NCI-H748 (cell line): Measurements from ENCODE around the gene HSD3B2.
"Not testable (repeated sequence)": the region's sequence is repeated elsewhere in the genome, so short reads cannot be mapped to it uniquely, and the experiment has no call there.

Experiments used
- DNase-seq: peaks from one replicate; lab custom pipeline; 2025; ENCODE audit not compliant: unreplicated experiment; lab: John Stamatoyannopoulos, UW

HSD3B2 gene

DNA sequence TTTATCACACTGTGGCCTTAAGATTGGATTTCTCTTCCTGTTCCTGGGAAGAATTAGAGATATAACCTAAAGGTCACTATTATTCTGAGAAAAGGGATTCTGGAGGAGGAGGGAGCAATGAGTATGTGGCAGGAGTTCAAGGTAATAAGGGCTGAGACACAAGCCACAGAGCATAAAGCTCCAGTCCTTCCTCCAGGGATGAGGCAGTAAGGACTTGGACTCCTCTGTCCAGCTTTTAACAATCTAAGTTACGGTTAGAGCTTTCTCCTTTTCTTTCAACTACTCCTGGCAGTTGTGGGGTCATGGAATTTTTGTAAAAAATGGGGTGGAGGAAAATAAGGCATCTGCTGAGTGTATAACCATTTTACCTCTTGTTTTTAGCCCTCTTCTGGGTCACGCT lies at the start of gene HSD3B2:
Gene HSD3B2 (plus strand): TSS at position 201 of the 400 bp plus-strand sequence. CDS start 270 bp downstream, outside the sequence.
- DNase-seq, result no peak

DNA sequence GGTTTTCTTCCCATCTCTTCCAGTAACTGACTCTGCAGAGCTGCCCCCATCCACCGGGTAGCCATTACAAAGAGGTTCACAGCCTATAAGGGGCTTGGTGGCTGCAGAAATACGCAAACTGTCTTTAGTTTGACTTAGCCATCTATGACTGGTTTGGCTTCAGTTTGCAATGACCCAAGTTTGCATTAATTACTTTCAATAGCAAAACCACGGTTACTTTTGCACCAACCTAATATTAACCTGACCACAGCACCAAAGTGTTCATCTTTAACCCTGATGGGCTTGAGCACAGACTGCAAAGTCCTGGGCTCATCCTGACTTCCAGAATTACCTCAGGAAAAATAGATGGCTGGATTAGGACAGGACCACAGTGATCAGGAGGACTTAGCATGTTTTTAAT lies 48.5 kb upstream of the HSD3B2 start:
- no peak for DNase-seq

DNA sequence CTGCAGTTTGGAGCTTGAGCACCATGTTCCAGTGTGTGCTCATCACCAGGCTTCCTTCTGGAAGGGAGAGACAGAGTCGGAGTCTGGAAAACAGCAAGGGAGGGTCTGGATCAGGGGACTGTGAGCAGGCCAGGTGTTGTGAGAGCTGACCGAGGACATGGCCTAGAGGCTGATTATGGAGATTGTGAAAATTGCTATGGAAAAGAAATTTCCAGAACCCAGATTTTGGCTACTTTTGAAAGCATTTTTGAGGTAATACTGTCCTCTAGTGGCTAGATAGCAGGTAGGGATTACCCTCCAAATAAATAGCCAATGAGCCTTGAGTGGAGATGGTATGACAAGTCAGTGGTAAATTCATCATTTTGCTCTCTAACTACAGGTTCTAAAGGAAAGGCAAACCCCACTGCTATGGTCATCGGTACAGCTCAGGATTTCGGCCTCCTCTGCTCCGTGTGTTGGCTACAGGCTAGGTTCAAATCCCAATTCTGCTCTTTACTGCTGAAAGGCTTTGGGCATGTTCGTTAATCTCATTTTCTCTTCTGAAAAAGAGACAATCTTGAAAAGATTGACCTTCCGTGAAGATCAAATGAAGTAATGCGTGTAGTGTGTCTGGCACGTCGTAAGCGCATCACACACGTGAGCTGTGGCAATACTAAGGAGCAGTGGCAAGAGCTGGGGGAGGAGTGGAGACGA lies 47.4 kb upstream of the HSD3B2 start:
- peak; percentile 30 for DNase-seq

DNA sequence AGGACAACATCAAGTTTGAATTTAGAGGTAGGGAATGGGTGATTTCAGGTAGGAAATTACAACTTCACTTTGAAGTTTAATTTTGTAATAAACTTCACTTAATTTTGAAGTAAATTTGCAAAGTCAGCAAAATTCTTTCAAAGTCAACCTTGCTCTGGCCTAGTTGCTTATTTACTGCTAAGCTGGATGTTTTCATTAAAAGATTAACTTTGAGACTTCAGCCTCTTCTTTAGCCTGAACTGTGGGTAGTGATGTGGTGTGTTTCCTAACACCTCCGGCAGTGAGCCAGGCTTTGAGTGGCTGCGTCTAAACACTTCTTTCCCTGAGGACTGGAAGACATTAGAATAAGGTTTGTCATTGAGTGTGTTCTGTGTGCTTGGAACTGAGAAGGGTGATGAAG lies 46.4 kb upstream of the HSD3B2 start, which contains the start of gene HAO2:
Gene HAO2 (plus strand): TSS at position 232 of the 400 bp plus-strand sequence. CDS start 12,301 bp downstream, outside the sequence.
- no peak for DNase-seq

DNA sequence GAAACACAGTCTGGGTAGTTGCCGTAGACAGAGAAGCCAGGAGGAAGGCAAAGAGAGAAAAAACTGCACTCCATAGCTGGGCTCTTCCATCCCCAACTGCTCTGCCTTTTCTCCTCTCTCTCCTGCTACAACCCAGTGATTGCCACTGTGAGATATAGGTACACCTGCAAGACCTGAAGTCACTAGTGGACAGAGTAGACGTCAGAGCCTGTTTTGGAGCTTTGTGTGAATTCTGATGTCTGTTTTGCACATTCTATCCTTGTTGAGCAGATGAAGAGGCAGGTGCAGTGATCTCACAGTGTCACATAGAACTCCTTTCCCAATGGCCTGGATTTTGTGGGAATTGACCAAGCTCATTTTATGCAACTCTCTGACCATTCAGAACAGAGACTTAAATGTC lies 44.2 kb upstream of the HSD3B2 start:
- no peak for DNase-seq

DNA sequence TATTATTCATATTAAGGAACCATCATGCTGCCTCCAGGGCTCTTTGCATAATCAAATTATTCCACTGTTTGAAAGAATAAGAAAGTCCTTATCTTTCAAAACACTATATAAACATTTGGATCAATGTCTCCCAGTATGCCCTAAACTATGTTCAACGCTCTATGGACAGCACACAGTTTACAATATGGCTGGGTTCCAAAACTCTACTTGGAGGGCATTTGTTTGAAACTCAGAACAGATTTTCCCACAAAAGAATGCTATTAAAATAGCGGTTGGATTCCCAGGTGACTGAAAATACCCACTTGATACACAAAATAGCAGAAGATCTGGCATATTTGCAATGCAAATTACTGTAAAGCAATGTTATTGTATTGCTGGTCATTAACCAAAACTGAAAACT lies 43.1 kb upstream of the HSD3B2 start:
- peak; percentile 17 for DNase-seq

DNA sequence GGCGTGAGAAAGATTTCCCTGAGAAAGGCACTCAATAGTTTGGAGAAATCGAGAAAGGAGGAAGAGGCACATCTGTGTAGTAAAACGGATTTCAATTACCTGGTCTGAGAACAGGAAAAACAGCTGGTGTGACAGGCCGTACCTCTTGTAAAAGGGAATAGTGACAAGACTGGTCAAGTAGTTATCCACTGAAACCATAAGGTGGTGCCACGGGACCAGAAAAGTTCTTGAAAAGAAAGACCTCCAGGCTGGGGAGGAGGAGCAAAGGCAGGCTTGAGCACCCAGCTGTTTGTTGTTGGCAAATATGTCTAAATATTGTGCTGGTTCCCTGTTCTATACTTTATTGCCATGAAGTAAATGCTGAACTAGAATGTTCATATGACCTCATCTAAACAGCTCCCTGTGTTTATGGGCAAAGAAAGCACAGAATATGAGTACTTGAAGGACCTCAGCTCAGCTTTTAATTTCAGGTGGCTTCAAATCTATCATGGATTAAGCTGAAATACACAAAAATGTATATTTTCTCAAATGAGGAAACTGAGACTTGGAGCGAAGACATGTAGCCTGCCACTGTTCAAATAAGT lies 42.4 kb upstream of the HSD3B2 start:
- DNase-seq, result peak; percentile 55

DNA sequence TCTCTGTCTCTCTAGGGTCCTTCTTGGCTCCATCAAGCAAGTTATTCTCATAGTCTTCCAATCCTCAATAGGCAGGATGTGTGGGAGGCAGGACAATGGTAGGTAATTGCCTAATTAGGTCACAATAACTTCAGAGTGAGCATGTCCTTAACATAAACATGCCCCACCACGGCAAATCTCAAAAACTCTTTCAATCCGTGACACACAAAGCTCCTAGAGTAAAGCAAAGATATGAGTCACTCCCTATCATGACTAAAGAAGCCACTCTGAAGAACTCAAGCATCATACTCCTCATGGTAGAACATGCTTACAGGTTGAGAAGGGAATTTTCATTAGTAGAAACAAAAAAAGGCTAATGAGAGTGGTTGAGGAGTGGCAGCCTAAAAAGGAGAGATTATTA lies 41.5 kb upstream of the HSD3B2 start:
- no peak for DNase-seq

DNA sequence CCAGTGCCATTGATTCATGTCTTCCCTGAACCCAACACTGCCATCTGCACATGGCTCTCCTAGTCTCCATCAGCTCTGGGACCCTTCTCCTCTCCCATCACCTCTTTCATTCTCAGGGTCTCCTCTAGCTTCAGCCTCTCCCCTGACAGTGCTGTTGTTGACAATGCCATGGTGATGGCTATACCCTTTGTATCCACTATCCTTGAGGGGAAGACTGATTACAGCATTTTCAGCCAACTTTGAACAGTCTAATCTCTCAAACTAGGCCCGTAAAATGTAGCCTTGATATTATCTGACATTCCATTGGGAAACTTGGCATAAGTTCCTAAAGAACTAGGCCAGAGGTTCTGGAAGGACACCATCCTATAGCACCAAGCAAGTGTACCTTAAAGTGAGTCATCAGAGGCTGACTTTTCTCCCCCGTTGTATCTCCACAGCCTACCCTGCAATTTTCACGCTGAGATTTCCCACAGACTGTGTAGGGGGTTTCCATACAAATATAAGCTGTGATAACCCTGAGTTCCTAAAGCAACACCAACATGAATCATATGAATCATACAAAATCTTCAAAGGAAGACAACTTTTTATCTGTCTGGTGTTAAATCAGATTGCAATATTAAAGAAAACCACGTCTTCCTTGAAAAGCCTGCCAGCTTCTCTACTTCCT lies 40.6 kb upstream of the HSD3B2 start:
- no peak for DNase-seq

DNA sequence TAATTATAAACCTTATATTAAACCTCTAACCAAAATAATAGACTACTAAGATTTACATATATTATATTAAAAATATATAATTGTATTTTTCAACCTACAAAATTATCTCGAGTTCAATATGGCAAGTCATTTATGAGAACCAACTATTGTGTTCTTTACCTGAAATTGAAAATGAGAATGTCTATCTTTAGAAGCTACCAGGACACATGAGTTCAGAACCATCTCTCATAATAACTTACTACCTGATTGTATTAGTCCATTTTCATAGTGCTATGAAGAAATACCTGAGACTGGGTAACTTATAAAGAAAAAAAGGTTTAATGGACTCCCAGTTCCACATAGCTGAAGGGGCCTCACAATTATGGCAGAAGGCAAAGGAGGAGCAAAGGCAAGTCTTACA lies 39.6 kb upstream of the HSD3B2 start:
- no peak for DNase-seq

DNA sequence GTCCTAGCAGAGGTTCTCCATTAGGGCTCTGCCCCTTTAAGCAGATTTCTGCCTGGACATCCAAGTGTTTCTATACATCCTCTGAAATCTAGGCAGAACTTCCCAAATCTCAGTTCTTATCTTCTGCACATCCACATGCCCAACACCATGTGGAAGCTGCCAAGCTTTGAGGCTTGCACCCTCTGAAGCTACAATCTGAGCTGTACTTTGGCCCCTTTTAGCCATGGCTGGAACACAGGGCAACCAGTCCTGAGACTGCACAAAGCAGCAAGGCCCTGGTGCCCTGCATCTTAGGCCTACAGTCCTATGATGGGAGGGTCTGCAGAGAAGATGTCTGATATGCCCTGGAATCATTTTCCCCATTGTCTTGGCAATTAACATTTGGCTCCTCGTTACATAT lies 38.4 kb upstream of the HSD3B2 start:
- no peak for DNase-seq

DNA sequence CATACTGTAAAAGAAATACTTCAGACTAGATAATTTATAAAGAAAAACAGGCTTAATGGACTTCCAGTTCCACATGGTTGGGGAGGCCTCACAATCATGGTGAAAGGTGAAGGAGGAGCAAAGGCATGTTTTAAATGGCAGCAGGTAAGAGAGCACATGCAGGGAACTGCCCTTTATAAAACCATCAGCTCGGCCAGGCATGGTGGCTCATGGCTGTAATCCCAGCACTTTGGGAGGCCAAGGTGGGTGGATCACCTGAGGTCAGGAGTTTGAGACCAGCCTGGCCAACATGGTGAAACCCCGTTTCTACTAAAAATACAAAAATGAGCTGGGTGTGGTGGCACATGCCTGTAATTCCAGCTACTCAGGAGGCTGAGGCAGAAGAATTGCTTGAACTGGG lies 37.4 kb upstream of the HSD3B2 start:
- DNase-seq, result not testable (repeated sequence)

DNA sequence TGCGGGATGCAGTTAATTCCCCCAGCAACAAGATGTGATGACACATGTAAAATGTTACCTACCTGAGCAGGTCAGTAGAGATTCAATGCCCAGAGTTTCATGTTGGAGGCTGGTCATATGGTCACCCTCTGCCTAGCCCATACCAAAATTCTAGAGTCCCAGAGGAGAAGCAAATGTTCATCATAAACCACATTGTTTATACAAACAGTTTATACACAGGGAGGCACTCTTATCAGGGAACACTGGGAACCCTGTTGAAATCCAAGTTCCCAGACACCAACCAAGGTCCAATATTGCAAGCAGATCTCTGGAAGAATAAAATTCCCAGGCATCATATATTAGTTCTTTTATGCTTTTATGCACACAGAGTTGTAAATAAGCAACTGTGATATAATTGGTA lies 35.8 kb upstream of the HSD3B2 start:
- no peak for DNase-seq

DNA sequence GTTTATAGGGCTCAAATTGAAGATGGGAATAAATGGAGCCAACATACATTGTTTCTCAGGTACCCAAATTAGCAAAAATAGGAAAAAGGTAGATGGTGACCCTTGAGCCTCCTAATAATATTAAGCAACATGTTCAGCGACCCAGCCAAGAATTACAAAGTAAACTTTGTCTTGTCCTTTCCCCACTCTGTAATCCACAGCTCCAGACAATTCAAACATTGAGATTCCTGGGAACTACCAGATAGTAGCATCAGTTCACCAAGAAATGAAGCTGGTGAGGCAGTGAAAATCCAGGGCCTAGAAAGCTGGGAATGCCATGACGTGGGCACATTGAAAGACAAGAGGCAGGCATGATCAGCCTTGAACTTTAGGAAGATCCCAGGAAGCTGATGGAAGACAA lies 34.6 kb upstream of the HSD3B2 start:
- no peak for DNase-seq

DNA sequence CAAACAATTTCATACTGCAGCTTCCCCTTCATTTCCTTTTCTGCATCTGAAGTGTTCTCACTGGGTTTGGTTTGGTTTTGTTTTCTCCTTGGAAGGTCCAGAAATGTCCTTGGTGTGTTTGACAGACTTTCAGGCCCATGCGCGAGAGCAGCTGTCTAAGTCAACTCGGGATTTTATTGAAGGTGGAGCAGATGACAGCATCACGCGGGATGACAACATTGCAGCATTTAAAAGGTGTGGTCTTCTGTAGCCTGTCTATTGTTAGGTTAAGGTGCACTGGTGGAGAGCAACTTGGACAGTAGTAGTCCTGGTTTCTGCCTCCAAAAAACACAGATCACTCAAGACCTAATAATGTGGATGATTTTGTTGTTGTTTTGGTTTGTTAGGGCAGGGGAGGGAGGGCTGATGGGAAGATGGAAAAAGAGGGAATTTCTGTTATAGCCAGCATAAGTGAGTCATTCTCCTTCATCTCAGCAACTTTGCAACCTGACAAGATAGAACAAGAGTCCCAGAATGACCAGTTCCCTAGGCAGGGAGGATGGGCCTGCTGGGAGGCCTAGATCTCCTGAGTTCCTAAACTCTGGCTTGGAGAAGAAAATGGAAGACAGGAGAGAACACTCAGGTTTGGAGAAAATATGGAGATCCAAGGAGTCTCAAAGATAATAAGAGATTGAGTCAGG lies 33.8 kb upstream of the HSD3B2 start:
- no peak for DNase-seq

DNA sequence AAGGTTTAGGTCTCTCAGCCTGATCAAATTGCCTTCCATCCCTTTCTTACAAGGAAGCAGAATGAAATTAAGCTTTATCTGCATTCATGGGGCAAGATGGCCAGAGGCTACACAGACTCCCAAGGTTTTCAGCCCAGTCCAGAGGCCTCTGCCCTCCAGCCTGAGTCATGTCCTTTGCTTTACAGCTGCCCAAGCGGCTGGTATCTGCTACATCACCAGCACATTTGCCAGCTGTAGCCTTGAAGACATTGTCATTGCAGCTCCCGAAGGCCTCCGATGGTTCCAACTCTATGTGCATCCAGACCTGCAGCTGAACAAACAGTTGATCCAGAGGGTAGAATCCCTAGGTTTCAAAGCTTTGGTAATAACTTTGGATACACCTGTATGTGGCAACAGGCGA lies 30.4 kb upstream of the HSD3B2 start:
- peak; percentile 32 for DNase-seq

DNA sequence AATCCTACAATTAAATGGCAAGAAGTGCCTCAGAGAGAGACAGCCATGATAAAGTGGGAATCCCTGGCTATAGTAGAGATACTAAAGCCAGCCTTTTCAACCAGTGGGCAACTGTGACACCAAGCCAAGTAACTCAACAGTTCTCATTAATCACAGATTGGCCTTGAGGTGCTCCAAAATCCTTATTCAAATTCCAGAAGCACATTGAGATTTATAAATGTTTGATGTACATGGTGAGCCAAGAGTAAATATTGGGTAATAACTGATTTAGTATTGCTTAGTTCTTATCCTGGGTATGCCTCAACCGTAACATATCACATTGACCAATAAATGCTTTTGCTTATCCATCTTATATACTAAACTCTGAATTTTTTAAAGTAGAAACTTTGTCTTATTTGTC lies 29.3 kb upstream of the HSD3B2 start:
- no peak for DNase-seq

DNA sequence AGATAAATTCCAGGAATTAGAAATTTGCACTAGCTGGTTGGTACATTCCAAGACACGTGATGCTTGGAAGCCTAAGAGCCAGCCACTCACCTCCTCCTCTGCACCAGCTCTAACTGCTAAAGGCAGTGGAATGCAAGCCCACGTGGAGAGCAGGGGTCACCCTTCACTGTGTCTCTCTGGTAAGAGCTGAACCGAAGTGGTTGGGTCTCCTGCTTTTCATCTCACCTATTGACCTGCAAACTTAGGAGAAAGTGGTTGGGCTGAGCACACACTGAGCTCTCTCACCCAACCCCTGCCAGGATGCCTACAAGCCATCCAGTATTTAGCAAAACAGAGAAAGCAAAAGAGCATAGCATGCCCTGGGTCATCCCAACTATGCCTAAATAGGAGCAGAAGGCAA lies 27.1 kb upstream of the HSD3B2 start:
- no peak for DNase-seq

DNA sequence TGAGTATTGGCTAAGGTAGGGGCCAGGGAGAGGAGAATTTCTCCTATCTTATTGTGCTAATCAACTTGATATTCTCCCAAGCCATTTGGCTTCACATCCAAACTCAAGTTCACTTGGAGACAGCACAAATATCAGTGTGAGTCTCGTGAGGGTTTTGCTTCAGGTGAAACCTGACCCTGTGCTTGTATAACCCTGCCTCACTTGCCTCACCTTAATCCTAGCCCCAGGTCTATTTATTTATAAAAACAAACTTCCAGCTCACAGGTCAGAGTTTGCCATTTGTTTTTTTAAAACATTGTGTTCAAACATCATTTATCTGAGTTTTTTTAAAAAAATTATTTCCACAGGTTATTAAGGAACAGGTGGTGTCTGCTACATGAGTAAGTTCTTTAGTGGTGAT lies 26.5 kb upstream of the HSD3B2 start:
- DNase-seq, result peak; percentile 6

DNA sequence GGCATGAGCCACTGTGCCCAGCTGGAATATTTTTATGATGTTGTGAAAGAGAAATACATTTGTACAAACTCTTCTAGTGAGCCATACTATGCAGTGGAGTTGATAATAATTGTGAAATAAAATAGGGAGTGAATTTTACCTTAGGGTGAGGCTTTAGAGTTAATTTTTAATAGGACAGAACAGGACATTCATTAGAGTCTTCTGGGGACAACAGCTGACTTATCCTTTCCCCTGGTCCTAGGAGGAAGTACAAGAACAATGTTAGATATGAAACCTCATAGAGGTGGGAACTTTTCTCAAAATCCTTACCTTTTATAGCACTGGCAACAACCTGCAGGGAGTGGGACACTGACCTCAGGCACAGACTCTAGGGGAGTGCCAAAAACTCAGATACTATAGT lies 24.4 kb upstream of the HSD3B2 start:
- no peak for DNase-seq

DNA sequence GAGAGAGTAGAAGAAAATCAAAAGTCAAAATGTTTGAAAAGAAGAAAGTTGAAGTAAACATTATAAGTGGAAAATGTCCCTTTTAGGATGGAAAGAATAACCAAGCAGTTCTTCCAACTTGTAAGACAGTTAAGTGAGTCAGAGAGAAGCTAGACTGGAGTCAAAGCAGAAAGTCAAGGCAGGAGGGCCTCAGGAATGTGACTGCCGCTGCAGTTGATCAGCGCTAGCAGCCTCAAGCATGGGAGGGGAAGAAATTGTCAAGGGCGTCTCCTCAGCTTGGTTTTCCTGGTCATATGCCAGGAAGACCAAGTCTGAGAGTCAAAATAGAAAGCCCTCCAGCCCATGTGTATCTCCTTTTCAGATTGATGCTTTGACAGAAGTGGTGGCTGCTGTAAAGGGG lies 23.2 kb upstream of the HSD3B2 start:
- DNase-seq, result no peak

DNA sequence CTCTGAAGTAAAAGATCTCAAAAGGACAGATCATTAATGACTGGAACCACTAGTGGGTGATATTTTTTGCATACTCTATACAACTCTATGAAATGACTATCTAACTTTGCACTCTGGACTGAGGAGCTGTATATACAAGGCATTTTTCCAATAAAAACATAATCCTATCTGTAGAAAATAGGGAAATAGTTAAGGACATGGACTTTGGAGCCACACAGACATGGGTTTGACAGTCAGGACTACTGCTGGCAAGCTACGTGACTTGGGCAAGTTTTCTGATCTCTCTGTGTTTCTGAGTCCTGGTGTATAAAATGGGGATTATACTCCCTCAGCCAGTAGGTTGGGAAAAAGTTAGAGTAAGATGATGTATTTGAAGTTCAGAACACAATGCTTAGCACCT lies 20.9 kb upstream of the HSD3B2 start:
- DNase-seq, result no peak
